Breast epithelium (tissue), 3 donors: ENCODE data around the gene RTEL1.

ENCODE experiments used
- CTCF ChIP-seq, 3 donors: fragments of 450-650 bp; IDR thresholded peaks; one replicate each; pipeline ENCODE4 v1.5.1; 2016 to 2017; ENCODE audit warnings: antibody characterized with exemption in 3 of 3, mild to moderate bottlenecking in 3 of 3, moderate library complexity in 3 of 3
- POLR2A ChIP-seq: fragments of 450-650 bp; IDR thresholded peaks from one replicate; pipeline ENCODE4 v1.6.1; 2016; ENCODE audit warnings: antibody characterized with exemption, mild to moderate bottlenecking, moderate library complexity
- POLR2AphosphoS5 ChIP-seq, 3 donors: sonication (generic); formaldehyde crosslinking; IDR thresholded peaks; one replicate each; pipeline ENCODE4 v1.6.1; 2017; ENCODE audit warnings: antibody characterized with exemption in 3 of 3

- TF ChIP-seq CTCF (IDR thresholded peaks at IDR 0.05) = no peak
- no peak for TF ChIP-seq POLR2A
- TF ChIP-seq POLR2AphosphoS5 (IDR thresholded peaks at IDR 0.05) = no peak
These were observed 45.7 kb upstream of the RTEL1 start for GRCh38 chr20:63612276-63612931.
